GM18507 (cell line): ENCODE results near the gene TMTC2.

Experiments
- DNase-seq: peaks from one replicate; pipeline ENCODE4 v3.0.0; 2011; ENCODE audit warnings: low read depth; ENCODE audit not compliant: insufficient read length; ENCODE audit errors: extremely low spot score
- FAIRE-seq: peaks from 2 replicates; lab custom pipeline; 2011; peaks lifted over from hg19 to GRCh38; lab: Jason Lieb, UNC

The TMTC2 gene

DNA sequence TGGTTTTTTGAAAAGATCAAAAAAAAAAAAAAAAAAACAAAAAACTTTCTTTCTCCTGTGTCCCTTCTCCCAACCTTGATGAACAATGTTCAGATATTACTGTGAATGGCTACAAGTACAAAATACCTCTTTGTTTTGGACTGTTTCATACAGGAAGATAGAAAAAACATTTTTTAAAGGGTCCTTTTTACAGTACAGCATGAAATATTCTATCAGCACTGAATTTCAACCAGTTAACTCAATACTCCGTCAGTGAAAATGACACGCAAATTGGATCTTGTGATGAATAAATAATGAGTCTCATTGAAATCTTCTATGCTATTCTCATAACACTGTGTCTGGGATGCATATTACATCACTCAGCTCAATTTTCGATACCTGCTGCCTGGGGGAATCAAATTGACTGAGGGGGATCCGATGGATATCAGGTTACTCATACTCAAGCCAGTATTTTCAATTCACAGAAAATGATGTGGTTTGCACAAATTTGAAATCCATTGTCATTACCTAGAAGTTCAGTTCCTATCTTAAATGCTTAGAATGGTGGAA lies 179.6 kb downstream of the TMTC2 start:
- no peak for DNase-seq
- no peak for FAIRE-seq

DNA sequence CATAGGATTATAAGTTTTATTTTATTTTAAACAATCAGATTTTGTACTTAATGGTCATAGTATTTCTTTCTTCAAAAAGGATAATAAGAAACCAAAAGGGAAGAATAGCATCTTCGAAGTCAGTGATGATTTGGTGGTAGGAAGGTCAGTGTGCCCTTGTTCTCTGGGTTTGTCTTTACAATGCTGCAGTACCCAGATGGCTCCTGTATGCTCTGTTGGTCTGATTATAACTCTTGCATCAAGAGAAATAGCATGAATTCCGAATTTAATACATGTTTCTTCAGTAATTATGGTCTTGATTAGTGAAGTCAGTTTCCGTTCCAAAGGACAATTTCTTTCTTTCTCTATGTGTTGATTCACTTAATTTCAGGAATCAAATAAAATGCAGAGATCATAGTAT lies 180.2 kb downstream of the TMTC2 start:
- FAIRE-seq (no peak), DNase-seq (no peak)

DNA sequence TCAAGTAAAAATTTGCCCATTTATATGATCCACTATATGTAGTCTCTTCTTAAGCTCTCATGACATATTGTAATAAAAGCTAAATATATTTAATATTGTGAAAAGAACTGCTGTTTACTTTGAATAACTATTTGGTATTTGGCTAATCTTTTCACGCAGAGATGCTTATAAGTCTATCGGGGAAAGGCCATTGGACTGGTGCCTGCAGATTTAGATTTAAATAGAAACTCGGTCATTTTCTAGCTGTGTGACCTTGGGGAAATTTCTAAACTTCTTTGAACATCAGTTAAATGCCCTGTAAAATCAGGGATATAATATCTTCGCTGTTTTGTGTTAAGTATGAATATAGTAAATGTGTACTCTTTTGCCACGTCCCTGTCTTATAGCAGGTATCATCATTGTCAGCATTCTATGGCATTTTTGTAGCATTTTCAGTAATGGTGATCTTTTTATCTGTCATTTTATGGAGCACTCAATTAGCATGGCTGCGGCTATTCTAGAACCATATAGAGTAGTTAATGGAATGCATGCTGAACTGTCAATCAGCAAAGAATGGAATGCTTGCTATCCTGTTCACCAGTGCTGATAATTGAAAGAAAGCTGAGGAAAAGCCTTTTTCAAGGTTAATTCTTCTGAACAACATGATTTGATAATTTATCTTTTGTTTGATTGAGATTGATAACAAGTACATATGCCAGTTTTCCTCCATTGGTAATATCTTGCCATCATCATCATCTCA lies 181.2 kb downstream of the TMTC2 start:
- FAIRE-seq: no peak
- DNase-seq: no peak

DNA sequence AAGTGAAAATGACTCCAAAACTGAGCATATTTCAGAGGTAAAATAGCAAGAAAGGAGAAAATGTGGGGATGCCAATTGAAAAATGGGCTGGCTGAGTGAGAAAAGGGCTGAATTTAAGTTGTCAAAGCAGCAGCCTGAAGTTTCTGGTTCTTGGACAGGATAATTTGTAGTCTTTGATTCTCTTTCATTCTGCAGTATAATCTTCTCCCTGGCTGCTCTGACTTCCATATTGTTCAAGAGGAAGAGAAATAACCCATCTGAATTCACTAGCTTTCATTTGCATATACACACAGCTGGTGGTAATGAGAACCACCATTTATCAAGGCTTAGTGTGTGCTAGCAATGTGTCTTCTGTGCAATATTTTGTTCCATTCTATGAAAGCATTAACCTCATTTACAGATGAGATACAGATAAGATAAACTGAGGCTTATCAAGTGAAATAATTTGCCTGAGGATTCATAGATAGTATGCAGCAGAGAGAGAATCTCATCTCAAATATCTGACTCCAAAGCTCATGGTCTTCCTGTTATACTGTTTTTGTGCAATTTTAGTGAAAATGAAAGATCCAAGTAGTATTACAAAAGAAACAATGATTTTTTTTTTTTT lies 184.2 kb downstream of the TMTC2 start:
- FAIRE-seq: no peak
- DNase-seq: no peak

DNA sequence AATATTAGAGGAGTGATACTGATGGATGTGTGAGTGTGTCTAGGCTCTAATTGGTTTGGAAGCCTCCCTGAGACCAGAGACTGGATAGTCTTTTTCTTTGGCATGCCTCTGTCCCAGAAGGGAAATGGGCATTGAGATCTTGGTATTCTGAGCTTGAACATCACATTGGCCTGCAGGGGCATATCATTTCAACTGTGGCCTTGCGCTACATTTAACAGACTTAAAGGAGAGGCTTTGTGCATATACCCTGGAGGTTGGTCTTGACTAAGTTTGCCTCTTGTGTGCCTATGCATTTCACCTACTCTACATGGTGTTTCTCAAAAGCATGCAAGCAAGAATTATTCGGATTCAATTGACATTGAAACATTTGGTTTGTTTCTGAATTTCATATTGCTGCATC lies 185.4 kb downstream of the TMTC2 start:
- DNase-seq: no peak
- no peak for FAIRE-seq

DNA sequence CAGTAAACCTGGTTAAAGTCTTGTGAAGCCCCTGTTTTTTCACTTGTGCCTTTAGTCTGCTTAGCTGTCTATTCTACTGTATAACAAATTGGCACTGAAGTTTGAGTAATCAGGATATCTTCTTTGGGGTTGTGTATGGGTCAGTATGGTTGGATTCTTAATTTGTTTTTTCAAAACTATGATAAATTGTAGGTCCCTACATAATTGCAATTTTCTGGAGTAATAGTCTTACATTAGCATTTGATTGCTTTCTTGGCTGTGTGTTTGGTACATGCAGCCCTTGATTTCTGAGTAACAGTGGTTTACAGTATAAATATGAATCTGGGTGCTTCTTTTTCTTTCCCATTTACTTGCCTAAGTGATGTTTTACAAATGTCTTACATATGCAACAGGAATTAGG lies 186.6 kb downstream of the TMTC2 start:
- FAIRE-seq (no peak), DNase-seq (no peak)

DNA sequence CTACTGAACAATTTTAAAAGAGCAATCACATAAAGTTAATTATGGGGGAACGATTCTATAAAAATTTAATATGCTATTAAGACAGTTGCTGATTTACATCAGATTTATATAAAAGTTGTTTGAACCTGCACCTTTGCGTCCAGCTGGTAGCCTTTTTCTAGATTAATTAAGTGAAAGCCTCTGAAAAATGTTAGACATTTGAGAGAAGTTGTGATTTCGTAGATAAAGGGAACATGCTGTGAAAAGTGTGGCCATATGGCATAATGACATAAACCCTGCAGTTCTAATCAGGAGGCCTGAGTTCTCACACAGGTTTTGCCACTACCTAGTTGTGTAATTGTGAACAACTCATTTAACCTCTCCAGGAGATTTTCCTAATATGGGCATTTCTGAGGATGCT lies 187.2 kb downstream of the TMTC2 start:
- no peak for FAIRE-seq

DNA sequence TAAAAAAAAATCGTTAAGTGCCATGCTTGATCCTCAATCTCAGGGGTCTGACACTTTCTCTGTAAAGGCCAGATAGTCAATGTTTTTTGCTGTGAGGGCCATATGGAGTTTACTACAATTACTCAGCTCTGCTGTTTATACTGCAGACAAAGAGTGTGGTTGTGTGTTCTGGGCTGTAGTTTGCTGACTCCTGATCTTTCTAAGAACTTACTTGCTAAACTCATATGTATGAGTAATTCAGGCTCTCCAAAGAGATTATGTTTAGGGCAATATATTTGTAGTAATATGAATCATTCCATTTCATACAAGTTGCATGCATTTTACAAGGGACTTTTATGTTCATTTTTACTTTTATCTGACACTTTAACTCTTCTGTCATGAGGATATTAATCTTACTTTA lies 188.2 kb downstream of the TMTC2 start:
- DNase-seq (no peak), FAIRE-seq (no peak)

More for the DNA sequence above, 187.2 kb downstream of the TMTC2 start:
- no peak for DNase-seq

DNA sequence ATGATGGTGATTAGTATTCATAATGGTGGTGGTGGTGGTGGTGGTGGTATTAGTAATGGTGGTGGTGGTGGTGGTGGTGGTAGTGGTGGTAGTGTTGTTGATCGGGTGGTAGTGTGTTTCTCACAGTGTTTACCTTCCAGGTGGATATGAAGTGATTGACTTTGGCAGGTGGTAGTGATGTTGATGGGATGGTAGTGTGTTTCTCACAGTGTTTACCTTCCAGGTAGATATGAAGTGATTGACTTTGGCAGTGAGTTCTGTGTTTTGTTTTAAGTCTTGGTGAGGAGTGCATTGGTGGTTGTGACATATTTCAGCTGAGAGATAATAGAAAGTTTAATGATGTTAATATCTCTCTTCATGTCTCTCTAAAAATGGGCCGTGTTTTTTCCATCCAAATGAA lies 189.4 kb downstream of the TMTC2 start:
- DNase-seq: no peak
- FAIRE-seq: no peak

DNA sequence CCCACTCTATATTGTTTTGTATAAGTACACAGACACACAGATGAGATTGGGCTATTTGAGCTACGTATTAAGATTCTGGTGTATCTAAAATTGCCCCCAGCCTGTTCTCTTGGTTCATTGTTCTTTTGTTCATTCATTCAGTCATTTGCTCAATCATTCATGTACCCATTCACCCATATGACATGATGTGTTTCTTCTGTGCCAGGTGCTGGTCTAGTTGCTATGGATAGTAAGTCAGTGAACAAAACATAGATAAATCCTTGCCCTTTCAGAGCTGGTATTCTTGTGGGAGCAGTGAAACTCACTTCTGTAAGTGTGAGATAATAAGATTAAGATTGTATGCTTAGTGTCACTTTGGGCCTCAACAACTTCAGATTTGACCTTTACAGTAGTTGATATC lies 191.3 kb downstream of the TMTC2 start:
- DNase-seq: no peak
- peak; percentile 9 for FAIRE-seq

DNA sequence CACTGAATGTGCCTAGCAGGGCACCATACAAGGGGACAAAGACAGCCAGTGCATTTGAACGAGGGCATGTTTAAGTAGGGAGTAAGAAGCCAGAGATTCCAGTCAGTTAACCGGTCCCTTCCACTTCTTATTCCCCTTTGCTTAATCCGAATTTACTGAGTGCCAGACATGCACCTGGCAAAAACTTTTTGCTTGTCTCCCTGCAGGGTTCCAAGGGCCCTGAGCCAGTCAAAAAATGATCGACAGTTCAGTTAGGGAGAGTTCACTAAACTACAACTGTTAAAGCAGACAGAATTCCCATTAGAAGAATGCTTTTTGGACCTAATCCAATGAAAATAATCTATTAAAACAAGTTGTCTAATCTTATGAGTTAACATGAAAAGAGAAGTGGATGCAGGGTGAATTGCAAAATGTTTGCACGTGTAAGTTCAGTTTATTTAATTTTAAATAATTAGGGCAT lies 193.8 kb downstream of the TMTC2 start:
- DNase-seq (no peak), FAIRE-seq (no peak)

DNA sequence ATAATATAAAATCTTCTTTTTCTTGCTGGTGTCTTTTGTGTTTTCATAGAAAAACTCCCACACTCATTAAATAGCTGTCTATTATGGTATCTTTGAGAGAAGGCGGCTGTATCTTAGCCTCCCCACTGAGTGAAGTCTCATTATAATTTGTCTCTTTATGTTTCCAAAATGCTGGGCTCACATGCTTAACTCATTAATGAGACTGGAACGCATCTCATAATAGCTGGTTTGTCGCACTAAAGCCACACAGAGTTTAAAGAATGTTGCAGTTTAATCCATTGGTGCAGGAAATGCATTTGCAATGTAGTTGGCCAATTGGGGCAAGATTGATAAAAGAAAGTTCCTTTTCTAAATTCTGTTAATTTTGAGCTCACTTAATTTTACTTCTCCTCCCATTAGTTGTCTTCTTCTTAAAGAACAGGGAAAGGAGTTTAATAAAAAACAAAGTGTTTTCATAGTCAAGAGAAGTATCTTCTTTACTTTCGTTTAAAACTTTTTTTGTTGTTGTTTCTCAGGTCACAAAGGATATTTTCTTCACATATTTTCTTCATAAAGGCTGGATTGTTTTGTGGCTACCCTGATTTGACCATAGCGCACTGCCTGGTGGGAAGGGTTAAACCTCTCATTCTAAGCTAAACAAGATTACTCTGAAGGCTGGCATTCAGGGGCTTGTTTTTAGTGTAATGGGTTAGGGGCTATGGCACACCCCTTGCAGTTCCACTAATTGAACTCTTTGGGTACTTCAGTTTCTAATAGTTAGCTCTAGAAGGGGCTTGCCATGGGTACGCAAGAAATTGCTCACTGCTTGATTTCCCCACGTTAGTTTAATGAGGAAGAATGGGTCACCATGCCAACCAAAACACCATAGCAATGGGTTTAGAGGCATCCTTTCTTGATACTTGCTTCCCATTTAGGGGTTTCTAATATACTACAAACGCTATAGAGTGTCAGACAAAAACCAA lies 197.0 kb downstream of the TMTC2 start:
- FAIRE-seq (no peak), DNase-seq (no peak)

DNA sequence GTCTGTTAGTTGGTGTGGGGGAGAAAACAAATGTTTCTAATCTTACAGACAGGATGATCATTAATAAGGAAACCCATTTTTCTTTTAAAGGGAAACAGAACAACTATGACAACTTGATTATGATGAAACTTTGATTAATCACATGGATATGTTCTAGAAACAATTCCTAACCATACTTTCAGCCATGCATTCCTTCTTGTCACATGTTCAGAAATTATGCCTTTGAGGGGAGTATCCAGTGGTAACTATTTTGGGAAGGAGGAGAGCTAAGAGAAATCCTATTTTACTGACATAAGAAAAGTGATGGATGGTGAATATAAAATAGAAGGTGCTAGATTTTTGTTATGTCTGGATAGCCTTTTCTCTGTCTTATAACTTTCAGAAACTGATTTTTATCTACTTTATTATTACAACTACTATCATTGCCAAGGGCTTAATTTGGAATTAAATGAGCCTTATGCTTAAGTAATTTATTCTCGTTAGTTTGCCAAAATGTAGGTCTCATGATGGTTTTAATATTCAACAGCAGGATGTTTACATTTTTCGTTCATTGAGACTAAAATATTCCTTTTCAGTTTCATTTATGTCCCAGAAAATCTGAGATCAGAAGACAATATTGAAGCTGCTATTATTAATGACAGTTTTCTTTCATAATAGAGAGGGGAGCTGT lies 200.1 kb downstream of the TMTC2 start:
- FAIRE-seq (no peak), DNase-seq (no peak)

DNA sequence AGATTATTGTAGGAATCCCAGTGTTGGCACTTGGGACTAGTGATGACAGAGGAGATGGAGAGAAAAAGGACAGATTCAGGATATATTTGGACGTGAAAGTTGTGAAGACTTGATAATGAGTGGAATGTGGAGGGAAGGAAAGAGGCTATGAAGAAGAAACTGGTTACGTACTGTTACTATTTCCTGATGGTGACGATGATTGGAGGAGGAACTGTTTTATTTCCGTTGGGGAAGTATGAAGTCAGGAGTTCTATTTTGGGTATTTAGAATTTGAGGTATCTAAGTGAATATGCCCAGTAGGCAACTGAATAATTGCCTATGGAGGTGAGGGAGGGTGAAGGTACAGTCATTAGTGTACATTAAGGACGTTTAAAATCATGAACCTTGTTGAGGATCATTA lies 207.2 kb downstream of the TMTC2 start:
- FAIRE-seq (no peak), DNase-seq (no peak)

DNA sequence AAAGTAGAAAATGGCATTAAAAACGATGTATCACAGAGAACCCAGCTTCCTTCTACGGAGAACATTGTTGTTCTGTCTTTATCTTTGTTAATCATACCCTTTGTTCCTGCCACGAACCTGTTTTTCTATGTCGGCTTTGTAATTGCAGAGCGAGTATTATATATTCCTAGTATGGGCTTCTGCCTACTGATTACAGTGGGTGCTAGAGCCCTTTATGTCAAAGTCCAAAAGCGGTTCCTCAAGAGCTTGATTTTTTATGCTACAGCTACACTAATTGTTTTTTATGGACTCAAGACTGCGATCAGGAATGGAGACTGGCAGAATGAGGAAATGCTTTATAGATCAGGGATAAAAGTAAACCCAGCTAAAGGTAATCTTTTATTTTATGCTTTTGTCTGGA lies 209.6 kb downstream of the TMTC2 start:
- FAIRE-seq (no peak), DNase-seq (no peak)

DNA sequence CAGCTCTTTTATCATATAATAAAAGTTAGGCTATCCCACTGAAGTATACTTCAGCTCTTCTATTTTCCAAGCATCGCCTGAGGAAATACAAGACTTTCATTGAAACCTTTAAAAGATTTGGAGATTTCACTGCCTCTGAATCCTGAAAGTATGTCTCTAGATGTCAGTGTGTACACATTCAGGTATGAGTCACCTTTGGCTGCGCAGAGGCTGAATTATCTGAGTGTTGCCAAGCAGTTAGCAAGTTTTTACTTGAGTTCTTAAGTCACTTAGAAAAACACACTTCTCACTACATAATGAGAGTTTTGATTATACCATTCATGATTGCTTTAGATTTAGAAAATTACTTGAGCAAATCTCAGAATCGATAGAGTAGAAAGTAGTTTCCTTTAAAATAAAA lies 210.3 kb downstream of the TMTC2 start:
- no peak for FAIRE-seq
- DNase-seq: no peak

DNA sequence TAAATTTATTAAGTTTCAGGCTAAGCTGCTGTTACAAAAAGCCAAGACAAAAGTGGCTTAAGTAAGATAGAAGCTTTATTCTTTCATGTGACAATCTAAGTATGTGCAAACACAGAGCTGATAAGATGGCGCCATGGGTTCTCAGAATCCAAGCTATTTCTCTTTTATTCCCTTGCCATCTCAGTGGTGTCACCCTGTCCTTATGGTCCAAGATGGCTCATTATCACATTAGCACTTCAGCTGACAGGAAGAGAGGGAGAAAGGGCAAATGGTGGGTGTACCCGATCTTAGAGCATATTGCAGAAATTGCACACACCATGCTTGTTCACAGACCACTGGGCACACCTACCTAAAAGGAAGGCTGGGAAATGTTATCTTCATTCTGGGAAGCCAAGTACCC lies 211.7 kb downstream of the TMTC2 start:
- DNase-seq: no peak
- no peak for FAIRE-seq

DNA sequence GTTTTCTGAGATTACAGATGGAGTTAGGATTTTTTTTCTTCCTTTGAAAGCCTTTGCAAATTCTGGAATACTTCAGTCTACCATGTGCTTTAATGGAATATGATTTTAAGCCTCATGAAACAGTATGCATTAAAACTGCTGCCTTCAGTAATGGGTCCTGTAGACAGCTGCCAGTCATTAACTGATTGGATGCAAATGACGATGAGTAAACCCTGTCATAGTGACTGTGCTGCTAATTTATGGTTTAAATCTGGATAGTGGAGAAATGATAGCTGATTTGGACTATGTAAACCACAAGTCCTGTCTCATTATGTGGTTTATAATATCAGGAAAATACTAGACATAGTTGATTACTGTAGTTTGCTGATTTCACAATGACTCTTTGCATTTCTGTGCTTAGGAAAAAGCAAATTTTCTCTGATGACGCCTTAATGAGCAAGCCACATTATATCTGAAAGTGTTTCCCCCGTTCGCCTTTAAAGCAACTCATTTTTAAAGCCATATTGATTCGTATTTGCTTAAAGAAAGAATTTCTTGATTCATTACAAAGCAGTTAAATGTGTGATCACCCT lies 217.6 kb downstream of the TMTC2 start:
- FAIRE-seq (no peak), DNase-seq (no peak)

DNA sequence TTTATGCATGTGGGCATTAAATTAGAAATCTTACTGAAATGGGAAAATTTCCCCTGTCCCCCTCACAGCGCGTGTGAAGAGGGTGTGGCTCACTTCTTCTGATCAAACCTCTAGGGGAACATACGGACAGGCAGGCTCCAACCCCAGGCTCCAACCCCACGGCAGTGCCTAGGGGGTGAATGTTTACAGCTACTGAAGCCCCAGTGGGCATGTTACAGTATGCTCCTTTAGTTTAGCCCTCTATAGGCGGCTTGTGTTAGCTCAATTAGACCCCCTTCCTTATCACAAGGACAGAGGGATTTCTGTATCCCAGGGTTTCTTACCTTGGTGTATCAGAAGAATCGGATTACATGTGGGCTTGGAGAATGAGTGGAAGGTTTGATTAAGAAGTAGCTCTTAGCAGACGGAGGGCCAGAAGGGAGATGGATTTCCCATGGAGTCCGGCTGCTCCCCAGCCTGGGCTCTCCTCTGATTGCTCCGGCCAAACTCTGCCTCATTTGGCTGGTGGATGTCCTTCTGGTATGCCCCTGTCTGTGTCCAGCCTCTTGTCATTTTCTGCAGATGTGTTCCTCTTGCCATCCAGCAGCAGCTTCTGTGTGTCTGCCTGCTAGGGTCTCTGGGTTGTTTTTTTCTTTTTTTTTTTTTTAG lies 223.7 kb downstream of the TMTC2 start:
- no peak for DNase-seq
- FAIRE-seq: no peak
